ENCODE results near the gene PMPCB. TPM values are rescaled to one million over a fixed set of nuclear protein-coding genes. Genes with fewer than 3 reads are reported as not detected.
"Not testable (repeated sequence)": the region's sequence is repeated elsewhere in the genome, so short reads cannot be mapped to it uniquely, and the experiment has no call there.

The PMPCB gene, protein sequence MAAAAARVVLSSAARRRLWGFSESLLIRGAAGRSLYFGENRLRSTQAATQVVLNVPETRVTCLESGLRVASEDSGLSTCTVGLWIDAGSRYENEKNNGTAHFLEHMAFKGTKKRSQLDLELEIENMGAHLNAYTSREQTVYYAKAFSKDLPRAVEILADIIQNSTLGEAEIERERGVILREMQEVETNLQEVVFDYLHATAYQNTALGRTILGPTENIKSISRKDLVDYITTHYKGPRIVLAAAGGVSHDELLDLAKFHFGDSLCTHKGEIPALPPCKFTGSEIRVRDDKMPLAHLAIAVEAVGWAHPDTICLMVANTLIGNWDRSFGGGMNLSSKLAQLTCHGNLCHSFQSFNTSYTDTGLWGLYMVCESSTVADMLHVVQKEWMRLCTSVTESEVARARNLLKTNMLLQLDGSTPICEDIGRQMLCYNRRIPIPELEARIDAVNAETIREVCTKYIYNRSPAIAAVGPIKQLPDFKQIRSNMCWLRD
- 78.1 and 90.8 TPM in 2 replicates for total RNA-seq (2014; rRNA removed; shearing (Covaris generic))

DNA sequence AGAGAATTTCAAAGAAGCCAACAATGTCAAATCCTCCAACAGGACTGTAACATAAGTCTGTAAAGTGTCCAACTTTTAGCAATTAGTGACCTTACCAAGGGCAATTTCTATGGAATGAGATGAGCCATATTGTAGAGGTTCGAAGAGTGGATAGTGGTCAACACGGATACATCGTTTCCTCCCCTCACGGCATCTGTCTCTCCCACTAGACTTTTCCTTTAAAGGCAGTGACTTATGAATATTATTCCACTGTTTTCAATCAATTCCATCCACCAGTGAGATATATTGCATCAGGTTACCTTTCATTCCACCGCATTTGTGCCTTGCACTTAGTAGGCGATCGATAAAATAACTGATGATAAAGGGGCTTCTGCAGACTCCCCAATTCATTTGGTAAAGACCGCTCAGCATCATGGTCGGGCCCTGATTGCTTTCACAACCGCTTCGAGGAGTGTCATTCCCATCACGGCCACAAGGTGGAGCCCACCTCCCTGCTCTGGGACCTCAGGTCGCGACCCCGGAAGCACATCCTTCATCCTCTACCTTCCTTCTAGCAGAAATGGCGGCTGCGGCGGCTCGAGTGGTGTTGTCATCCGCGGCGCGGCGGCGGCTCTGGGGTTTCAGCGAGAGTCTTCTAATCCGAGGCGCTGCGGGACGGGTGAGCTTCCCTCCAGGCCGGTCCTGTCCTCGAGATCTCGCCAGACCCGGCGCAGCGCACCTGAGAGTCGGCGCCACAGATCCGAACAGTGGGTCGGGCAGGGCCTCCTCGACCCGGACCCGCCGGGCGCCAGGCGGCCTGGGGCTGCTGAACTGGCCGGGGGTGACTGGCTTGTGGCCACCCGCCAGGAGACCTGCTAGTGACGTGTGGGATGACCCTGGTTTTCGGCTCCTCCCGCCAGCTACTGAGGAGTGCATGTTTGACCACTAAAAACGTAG, at the start of gene PMPCB:
Gene PMPCB, plus strand, starts transcription at position 535 of the 936 bp plus-strand sequence. Its CDS starts 25 bp downstream, at position 560.
- peak; percentile 88 for DNase-seq (ENCODE audit: low read depth)

DNA sequence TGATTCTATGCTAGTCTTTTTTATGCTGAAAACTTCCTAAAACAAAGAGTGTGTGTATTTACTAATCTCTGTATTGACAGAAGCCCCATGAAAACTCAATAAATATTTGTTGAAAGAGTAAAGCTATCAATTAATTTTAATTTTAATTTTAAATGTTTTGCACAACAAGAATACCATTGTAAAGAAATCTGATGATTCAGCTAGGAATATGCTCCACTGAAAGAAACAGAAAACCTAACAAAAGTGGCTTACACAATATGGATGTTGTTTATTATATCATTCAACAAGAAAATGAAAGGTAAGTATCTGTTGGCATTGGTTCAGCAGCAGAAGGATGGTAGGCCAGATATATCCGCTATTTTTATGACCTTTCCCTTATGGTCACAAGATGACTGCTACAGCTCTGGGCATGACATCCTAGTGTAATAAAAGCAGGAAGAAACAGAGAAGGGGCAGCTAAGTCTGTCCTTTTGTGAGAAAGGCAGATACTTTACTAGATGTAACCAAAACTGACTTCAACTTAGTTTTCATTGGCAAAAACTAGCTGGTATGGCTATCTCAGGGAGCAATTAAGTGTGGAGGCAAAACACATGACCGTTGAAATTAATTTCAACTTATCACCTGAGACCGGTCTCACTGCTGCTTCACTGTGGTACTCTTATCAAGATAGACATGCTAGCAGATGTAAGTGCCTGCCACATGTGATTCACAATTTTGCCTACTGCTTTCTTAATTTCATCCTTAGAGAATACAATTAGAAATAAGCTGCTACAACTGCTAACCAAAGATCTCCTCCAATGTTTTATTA, 43.3 kb upstream of the PMPCB start:
- DNase-seq (ENCODE audit: low read depth): not testable (repeated sequence)

DNA sequence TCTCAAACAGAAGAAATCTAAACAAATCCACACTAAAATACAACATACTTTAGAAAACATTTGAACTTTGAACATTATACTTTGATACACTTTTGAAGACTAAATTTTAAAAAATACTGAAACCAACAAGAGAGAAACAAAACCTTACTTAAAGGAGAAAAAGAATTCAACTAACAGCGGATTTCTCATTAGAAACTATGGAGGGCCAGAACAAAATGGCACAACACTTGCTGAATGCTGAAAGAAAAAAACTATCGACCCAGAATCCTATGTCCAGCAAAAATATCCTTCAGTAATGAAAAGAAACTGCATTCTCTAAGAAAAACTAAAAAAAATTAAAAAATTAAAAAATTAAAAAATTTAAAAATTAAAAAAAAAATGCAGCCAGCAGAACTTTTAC, 33.2 kb upstream of the PMPCB start:
- not testable (repeated sequence) for DNase-seq (ENCODE audit: low read depth)

DNA sequence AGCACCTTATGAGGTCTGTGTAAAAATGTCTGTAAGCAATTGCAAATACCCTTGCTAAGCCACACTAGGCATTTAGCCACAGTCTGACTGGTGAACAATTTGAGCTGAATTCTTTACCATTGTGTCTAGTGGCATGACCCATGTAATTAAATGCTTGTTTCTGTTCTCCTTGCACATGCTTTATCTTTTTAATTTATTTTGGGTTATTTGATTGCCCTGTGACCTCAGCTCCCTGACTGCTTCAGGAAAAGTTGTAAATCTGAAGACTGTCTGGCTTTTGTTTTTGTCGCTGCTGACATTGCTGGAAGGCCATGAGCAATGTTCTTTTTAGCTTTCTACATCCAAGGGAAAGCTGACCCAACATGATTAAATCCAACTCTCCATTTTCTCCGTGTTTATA, 31.0 kb upstream of the PMPCB start:
- not testable (repeated sequence) for DNase-seq (ENCODE audit: low read depth)

DNA sequence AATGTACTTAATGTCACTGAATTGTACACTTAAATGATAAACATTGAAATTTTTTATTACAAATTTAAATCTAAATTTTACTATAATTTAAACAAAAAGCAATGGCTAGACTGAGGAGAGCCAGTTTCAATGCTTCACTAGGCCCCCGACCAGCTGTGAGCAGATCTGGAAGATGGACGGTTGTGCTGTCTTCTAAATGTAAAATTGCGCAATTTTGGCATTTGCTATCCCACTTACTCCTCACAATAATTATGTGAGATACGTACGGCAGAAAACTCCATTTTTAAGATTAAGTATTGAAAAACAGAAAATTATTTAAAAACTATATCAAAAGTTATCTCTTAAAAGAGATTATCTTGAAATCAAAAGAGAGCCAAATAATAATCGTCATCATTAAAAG, 23.9 kb upstream of the PMPCB start:
- DNase-seq (ENCODE audit: low read depth): not testable (repeated sequence)

DNA sequence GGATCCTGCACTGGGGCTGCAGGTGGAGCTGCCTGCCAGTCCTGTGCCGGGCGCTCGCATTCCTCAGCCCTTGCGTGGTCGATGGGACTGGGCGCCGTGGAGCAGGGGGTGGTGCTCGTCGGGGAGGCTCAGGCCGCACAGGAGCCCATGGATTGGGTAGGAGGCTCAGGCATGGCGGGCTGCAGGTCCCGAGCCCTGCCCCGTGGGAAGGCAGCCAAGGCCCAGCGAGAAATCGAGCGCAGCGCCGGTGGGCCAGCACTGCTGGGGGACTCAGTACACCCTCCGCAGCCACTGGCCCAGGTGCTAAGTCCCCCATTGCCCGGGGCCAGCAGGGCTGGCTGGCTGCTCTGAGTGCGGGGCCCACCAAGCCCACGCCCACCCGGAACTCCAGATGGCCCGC, 22.4 kb upstream of the PMPCB start:
- DNase-seq (ENCODE audit: low read depth): not testable (repeated sequence)

DNA sequence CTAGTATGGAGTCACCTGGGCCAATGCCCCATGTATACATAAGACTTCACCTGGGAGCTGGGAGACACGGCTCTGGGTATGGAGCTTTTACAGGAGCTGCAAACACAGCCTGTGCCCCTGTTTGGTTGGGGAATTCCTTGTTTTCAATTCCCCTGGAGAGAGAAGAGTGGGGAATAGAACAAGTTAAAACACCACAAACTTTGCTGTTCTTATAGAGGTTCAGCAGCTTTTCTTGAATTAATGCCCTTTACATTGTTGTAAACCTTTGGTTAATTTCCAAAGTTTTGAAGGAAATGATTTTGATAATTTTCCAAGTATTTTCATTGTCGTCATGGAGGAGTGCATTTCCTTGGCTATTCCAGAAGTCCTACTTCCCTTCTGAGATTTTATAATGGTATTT, 19.0 kb upstream of the PMPCB start:
- DNase-seq (ENCODE audit: low read depth): not testable (repeated sequence)

DNA sequence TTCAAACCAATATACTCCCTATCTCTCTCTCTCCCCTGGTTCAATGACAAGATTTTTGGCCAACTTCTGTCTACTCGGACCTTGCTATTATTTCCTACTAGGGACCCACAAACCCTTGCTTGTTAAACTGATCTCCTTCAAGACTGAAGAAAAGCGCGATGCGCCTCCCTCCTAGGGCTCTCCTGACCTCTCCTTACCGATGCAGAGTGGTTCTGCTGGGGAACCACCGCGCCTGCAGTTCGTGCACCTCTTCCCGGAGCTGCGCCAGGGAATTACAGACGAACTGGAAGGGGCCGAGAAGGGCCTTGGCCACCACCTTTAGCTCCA, 17.6 kb upstream of the PMPCB start:
- DNase-seq (ENCODE audit: low read depth): not testable (repeated sequence)

DNA sequence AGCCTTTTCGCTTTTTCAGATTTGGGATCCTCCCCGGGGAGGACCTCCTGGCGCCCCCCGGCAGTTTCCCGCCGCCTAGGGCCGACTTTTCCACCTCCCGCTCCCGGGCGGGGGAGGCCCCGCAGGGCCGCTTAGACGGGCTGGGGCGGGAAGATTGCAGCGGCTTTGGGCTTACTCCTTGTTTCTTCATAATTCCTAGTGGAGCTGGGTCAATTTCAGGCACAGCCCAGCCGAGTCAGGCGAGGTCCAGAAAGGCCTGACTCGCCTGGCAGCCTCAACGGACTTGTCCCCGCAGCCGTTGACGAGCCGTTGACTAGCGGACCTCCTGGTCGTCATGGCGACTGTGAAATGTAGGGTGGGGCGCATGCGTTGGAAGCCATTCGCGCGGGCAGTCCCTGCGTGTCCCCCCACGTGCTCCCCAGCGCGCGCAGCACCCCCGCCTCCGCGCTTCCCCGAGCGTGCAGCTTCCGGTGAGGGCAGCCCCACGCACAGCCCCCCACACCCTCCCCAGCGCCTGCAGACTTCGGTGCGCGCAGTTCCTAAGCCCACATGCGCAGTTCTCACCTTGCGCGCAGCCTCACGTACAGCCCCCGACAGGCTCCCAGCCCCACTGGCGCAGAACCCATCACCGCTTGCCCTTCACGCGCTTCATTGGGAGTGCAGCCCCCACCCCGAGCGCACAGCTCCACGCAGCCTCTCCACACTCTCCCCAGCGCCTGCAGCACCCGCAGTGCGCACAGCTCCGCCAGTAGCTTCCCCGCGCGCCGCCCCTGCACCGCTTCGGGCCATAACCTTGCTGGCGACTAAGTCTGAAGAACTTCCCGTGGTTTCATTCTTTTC, 17.1 kb upstream of the PMPCB start:
- DNase-seq (ENCODE audit: low read depth): peak; percentile 86

DNA sequence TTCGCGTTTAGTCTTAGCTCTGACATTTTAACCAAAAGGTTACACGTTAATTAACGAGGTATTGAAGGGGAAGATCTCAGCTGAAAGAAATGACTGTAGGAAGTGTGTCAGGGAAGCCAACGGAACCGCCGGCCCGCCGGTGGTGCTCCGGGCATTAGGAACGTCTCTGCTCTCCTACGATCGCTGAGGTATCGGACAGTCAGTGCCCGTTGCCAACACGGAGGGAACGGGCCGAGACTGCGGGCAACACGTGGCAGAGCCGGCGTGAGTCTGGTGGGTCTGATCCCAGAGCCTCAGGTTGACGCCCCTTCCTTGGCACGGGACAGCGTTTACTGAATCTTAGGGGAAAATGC, 16.5 kb upstream of the PMPCB start:
- peak; percentile 20 for DNase-seq (ENCODE audit: low read depth)

DNA sequence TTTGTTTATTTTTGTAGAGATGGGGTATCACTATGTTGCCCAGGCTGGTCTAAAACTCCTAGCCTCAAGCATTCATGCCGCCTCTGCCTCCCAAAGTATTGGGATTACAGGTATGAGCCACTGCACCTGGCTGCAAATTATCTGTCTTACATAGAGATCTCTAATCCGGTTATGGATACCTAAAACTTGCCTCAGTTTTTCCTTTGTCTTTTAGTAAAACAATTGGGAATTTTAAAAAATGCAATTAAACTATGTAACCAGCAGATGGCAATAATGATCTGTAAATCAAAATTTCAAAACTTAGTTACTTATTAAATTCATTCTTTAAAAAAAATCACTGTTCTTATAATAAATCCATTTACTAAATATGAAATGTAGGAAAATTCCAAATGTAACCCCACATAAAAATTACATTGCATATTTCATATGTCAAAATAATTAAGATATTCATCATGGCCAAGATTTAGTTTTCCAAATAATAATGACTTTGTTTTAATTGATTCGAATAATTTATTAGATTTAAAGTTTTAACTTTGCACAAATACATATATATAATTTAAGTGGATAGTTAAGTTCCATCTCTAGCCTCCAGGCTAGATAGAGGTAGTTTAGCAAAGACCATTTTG, 14.3 kb upstream of the PMPCB start:
- DNase-seq (ENCODE audit: low read depth): not testable (repeated sequence)

DNA sequence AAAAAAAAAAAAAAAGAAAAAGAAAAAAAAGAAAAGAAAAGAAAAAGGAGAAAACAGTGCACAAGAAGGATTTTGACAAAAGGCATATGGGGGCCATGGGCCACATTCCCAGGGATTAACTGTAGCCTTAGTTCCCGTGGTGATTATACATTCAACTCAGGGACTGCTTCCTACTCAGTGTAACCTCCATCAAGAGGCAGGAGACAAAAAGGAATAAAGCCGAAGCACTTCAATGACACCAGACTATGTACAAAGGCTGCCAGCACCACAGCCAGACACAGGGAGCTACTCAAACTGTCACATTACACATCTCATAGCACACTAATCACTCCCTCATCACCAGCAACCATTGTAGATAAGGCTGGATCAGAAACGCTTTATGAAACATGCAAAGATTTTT, 5.1 kb upstream of the PMPCB start:
- DNase-seq (ENCODE audit: low read depth): no peak

DNA sequence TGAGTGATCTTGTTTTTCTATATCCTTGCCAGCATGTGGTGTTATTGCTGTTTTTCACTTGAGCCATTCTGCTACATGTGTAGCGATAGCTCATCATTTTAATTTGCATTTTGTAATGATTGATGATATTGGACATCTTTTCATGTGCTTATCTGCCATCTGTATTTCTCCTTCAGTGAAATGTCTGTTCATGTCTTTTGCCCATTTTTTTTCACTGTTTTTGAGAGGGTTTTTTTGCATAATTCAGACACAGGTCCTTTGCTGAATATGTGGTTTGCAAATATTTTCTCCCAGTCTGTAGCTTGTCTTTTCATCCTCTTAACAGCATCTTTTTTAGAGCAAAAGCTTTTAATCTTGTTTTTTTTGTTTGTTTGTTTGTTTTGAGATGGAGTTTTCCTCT, 3.7 kb upstream of the PMPCB start:
- no peak for DNase-seq (ENCODE audit: low read depth)

DNA sequence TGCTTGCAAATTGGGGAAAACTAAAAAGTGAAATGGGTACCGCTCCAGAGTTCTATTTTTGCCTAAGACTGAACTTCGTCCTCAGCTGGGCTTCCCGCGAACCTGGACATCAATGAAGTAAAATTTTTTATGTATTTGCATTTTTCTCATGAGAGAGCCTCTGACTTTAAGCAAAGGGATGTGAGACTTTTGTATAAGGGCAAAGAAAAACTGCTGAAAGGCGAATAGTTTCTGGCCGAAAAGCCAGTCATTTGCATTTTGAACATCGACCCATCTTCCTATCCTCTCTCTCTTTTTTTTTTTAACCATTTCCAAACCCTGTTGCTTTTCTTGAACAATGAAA, 573 bp downstream of the PMPCB start:
- DNase-seq (ENCODE audit: low read depth): no peak

DNA sequence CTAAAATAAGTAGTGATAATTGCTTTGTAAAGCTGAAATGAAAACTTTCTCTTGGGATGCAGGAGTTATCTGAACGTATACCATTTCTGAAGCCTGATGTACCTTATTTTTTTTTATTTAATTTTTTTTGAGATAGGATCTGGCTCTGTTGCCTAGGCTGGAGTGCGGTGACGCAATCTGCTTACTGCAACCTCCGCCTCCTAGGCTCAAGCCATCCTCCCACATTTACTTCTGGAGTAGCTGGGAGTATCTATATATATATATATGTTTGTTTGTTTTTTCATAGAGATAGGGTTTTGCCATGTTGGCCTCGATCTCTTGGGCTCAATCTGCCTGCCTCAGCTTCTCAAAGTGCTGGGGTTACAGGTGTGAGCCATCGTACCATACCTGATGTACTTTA, 2.4 kb downstream of the PMPCB start:
- DNase-seq (ENCODE audit: low read depth): no peak

DNA sequence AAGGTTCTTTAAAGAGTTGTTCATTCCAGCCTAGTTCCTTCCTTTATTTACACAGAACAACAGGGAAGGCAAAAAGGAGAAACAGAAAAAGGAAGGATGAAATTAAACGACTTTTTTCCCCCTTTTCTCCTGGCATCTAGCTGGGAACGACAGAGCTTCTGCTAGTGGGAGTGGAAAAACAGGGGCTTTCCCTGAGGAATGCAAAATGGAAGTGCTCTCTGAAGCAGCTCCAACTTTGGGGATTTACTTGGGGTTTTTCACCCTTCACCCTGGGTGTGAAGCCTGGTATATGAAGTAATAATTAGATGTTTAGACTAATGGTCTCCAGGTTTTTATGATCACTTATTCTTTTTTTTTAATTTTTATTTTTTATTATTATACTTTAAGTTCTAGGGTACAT, 4.2 kb downstream of the PMPCB start:
- no peak for DNase-seq (ENCODE audit: low read depth)

DNA sequence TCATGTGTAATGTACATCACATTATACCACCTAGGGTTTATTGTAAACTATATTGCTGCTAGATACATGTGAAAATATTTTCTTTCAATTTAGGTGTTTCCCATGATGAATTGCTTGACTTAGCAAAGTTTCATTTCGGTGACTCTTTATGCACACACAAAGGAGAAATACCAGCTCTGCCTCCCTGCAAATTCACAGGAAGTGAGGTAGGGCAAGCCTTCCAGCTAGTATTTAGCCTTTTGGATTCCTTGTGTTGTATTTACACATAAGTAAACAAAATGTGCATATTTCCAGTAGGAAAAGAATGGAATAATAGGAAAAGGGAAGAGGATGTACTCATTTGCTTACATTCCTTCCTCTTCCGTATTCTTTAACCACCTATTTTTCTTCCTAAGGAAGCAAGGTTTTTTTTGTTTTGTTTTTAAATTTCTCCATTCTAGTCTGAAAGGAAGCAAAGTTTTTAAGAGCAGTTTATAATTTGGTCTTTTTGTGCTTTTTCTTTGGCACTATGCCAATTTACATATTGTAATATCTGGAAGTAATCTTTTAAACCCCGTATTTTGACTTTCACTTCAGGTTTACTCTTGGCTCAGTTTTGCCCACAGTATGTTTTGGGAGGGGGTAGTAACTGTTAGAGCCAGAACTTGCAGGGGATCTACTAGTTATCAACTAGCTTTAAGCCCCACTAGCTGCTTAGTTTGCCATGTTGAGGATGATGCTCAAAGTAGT, 10.4 kb downstream of the PMPCB start:
- DNase-seq (ENCODE audit: low read depth): no peak

DNA sequence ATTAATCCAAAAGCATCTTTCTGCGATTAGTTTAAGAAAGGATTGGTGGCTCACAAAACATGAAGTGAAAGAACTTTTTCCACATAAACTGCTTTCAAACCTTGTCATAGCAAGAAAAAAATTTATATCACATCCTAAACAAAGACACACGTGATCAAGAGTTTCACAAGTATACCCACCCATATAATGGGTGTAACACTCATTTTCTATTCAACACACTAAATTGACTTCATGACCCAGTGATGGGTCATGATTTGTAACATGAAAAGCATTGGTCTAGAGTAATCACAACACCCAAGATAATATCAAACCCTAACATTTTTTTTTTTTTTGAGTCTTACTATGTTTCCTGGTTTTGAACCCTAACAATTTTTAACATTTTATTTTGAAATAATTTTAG, 17.6 kb downstream of the PMPCB start:
- DNase-seq (ENCODE audit: low read depth): no peak

DNA sequence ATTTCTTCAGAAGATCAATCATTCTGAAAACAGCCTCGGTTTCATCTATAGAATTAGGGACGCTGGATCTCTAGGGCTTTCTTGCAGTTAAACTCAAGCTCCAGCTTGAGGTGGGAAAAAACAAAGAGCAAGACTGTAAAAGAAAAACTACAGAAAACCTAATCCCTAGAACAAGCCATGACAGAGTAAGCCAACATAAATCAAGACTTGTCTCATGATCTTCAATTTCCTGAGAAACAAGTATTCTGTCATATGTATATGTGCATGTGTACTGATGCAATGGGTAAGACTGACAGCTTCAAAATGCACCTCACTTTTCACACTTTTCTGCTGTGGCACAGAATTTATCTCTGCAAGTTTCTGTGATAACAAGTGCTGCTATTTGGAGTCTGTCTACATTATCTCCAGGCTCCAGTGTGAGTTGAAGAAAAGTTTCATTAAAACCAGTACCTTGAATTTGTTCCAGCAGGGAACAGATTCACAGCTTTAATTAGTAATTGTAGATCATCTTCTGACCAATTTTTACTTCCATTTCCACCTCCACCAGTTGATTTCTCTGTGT, 19.2 kb downstream of the PMPCB start:
- no peak for DNase-seq (ENCODE audit: low read depth)

DNA sequence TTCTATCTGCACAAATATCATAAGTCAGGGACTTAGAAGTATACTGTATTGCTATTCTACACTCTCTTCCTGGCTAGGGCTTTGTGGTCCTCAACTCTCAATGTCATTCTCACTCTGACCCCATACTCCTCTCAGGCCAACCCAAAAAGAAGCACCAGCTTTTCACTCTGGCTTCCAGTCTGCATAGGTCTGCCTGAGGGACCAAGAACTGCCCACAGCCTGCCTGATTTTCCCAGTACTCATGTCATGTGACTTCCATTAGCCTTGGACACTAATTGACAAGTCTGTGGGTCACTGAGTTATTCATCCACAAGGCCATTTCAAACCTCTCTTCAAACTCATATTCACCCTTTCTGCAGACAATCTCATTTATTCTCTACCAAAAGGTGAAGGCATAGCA, 19.8 kb downstream of the PMPCB start:
- no peak for DNase-seq (ENCODE audit: low read depth)
